SK-N-SH (cell line): ENCODE results near the gene CSRNP3. TPM values are rescaled to one million over a fixed set of nuclear protein-coding genes. Genes with fewer than 3 reads are reported as not detected.

ENCODE experiments used
- CTCF ChIA-PET: fragments of 300-600, 350-600 bp; formaldehyde crosslinking; extraction: SDS; loops from one replicate; lab custom pipeline; 2021; lab: Yijun Ruan, JAX
- POLR2A ChIA-PET: fragments of 350-600 bp; sonication (Branson Sonifier 250); formaldehyde crosslinking; extraction: SDS; loops from one replicate; lab custom pipeline; 2020; ENCODE audit warnings: antibody characterized with exemption, inconsistent platforms; lab: Yijun Ruan, JAX
- DNase-seq: peaks from one replicate; pipeline ENCODE4 v3.0.0; 2012
- H2AFZ ChIP-seq: fragments of 200-600 bp; sonication (generic); 2 replicates; pipeline ENCODE4 v1.8.1; 2016; ENCODE audit warnings: antibody characterized with exemption, mild to moderate bottlenecking, low read depth
- H3F3A ChIP-seq: fragments of 200-600 bp; sonication (generic); replicated peaks from 2 replicates; pipeline ENCODE3; 2016; ENCODE audit warnings: antibody characterized with exemption, mild to moderate bottlenecking; ENCODE audit not compliant: insufficient read depth
- H3K27ac ChIP-seq, 2 experiments: fragments of 200-500 bp in 1 of 2; fragments of 200-600 bp in 1 of 2; sonication (Bioruptor generic) in 1 of 2; sonication (generic), shearing (Covaris generic) in 1 of 2; 2 replicates each; pipeline versions ENCODE4 v1.5.1 to v1.6.1; 2014 to 2016; ENCODE audit warnings: low read depth in 2 of 2, inconsistent platforms in 1 of 2, low read length in 1 of 2, mild to moderate bottlenecking in 1 of 2, mixed read lengths in 1 of 2
- H3K27me3 ChIP-seq: fragments of 200-600 bp; sonication (generic), shearing (Covaris generic); 2 replicates; pipeline ENCODE4 v1.6.1; 2016; ENCODE audit warnings: mixed run types; ENCODE audit not compliant: insufficient read depth
- H3K36me3 ChIP-seq, 2 experiments: fragments of 200-500 bp in 1 of 2; fragments of 200-600 bp in 1 of 2; sonication (Bioruptor generic) in 1 of 2; sonication (generic) in 1 of 2; replicated peaks in 1 of 2; 2 replicates each; pipeline versions ENCODE3 to v1.5.1; 2014 to 2016; ENCODE audit warnings: low read length in 1 of 2, mild to moderate bottlenecking in 1 of 2; ENCODE audit not compliant: insufficient read depth in 2 of 2, control insufficient read depth in 1 of 2
- H3K4me1 ChIP-seq, 2 experiments: fragments of 200-500 bp in 1 of 2; fragments of 200-600 bp in 1 of 2; sonication (Bioruptor generic) in 1 of 2; sonication (generic), shearing (Covaris generic) in 1 of 2; 2 replicates each; pipeline versions ENCODE4 v1.5.1 to v1.6.1; 2014 to 2016; ENCODE audit warnings: low read depth in 1 of 2, low read length in 1 of 2, mixed run types in 1 of 2; ENCODE audit not compliant: insufficient read depth in 2 of 2, control insufficient read depth in 1 of 2
- H3K4me2 ChIP-seq: fragments of 200-600 bp; sonication (generic), shearing (Covaris generic); 2 replicates; pipeline ENCODE4 v1.6.1; 2017; ENCODE audit warnings: mixed run types
- H3K4me3 ChIP-seq, 2 experiments: fragments of 200-500 bp in 1 of 2; fragments of 200-600 bp in 1 of 2; sonication (Bioruptor generic) in 1 of 2; sonication (generic), shearing (Covaris generic) in 1 of 2; 2 replicates each; pipeline versions ENCODE4 v1.5.1 to v1.8.1; 2014 to 2016; ENCODE audit warnings: low read depth in 2 of 2, inconsistent platforms in 1 of 2, low read length in 1 of 2, mild to moderate bottlenecking in 1 of 2, mixed read lengths in 1 of 2, moderate library complexity in 1 of 2
- H3K79me2 ChIP-seq: fragments of 200-600 bp; sonication (generic); 2 replicates; pipeline ENCODE4 v1.8.1; 2017; ENCODE audit warnings: mild to moderate bottlenecking; ENCODE audit not compliant: insufficient read depth
- H3K9ac ChIP-seq: fragments of 200-600 bp; sonication (generic); 2 replicates; pipeline ENCODE4 v1.6.1; 2017; ENCODE audit warnings: mixed run types
- H3K9me2 ChIP-seq: fragments of 200-600 bp; sonication (generic); 2 replicates; pipeline ENCODE4 v1.6.1; 2017; ENCODE audit warnings: mixed run types
- H3K9me3 ChIP-seq: fragments of 200-600 bp; sonication (generic); 2 replicates; pipeline ENCODE4 v1.6.1; 2017; ENCODE audit warnings: mixed run types, mild to moderate bottlenecking, moderate library complexity
- H4K20me1 ChIP-seq: fragments of 200-600 bp; sonication (generic); 2 replicates; pipeline ENCODE4 v1.6.1; 2017; ENCODE audit warnings: mild to moderate bottlenecking, mixed run types; ENCODE audit not compliant: insufficient read depth
- EZH2phosphoT487 ChIP-seq: fragments of 200-600 bp; sonication (generic); IDR thresholded peaks from 2 replicates; pipeline ENCODE4 v1.6.1; 2017; ENCODE audit warnings: low read depth, mixed run types, mild to moderate bottlenecking, antibody characterized with exemption, moderate library complexity, borderline replicate concordance
- MXI1 ChIP-seq: IDR thresholded peaks from 2 replicates; pipeline ENCODE4 v1.6.1; 2012; ENCODE audit warnings: mild to moderate bottlenecking, low read depth, low read length, improper control_type of control experiment
- NFIC ChIP-seq: IDR thresholded peaks from 2 replicates; pipeline ENCODE4 v1.4.0; 2012; ENCODE audit warnings: borderline replicate concordance
- NRF1 ChIP-seq: IDR thresholded peaks from 2 replicates; pipeline ENCODE4 v1.6.1; 2012; ENCODE audit warnings: low read depth, mild to moderate bottlenecking, low read length
- RCOR1 ChIP-seq: fragments of 150-350 bp; IDR thresholded peaks from 2 replicates; pipeline ENCODE4 v1.6.1; 2017; ENCODE audit warnings: antibody characterized with exemption, low read length
- RFX5 ChIP-seq: IDR thresholded peaks from 2 replicates; pipeline ENCODE4 v1.6.1; 2012; ENCODE audit warnings: mild to moderate bottlenecking, improper control_type of control experiment, low read length
- RXRA ChIP-seq: IDR thresholded peaks from 2 replicates; pipeline ENCODE4 v1.4.0; 2012; ENCODE audit warnings: low read depth, mild to moderate bottlenecking, borderline replicate concordance
- TCF12 ChIP-seq: IDR thresholded peaks from 2 replicates; pipeline ENCODE4 v1.4.0; 2012
- TEAD4 ChIP-seq: IDR thresholded peaks from 2 replicates; pipeline ENCODE4 v1.4.0; 2012; ENCODE audit warnings: mild to moderate bottlenecking, borderline replicate concordance; ENCODE audit not compliant: insufficient read depth
- WGBS: methylation state at CpG from one replicate; pipeline ENCODE4 v1.1.6; 2017; ENCODE audit warnings: low lambda C conversion rate; 5-methylcytosine and 5-hydroxymethylcytosine counted together
- polyA plus RNA-seq, 3 experiments: library from polyadenylated mRNA; depleted of rRNA; stranded (reverse); fragments of >200 nt; gene quantifications; 2 replicates each; pipeline ENCODE4 v1.2.3, GENCODE V29; 2012
- TF ChIP-seq, protein P1 (sequence below): fragments of 200-600 bp; sonication (generic); IDR thresholded peaks from 2 replicates; pipeline ENCODE4 v1.6.1; 2017; ENCODE audit warnings: antibody characterized with exemption, mild to moderate bottlenecking, moderate library complexity
- TF ChIP-seq, protein P2 (sequence below): IDR thresholded peaks from 2 replicates; pipeline ENCODE4 v1.6.1; 2012; ENCODE audit warnings: mild to moderate bottlenecking, low read depth, low read length, moderate library complexity
- TF ChIP-seq, protein P3 (sequence below): IDR thresholded peaks from 2 replicates; pipeline ENCODE4 v1.4.0; 2012; ENCODE audit warnings: low read depth, borderline replicate concordance

CSRNP3 gene
- polyA plus RNA-seq, 1 of the 3 experiments (the other 2 are of a cell fraction) = 1.0 TPM

DNA sequence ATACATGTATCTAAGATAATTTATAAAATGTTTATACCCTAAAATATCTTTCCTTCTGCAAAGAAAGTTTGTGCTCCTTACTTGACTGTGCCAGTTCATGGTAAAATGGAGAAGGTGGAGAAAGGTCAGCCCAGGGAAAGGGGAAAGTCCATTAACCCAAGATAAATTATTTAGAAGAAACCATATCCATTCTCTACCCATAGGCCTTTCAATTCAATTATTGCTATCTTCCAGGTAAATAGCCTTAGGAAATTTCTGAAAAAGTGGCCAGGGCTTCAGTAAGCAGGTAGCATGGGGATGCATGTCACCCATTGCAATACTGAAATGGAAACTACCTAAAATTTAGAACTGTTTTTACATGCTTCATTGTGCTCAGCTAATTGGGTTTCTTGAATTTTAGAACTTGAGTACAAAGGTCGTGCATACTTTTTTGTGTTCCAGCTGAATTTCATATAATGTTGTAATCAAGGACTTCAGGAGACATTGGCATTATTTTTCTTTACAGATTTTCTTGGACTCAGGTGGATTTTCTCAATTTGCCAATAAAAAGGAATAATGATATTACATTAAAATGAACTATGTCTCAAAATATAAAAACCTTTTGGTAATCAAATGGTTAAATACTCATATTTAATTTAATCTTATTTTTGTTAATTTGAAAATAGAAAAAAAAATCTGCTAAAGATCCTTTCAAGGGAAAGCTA, 124.9 kb downstream of the CSRNP3 start:
- no peak for DNase-seq
- Histone ChIP-seq H2AFZ (no peak overlapping the region), H3K79me2 (no peaks in the 10 kb centered on the region), H3K9me2 (no peaks in the 10 kb centered on the region), H3F3A (no peaks in the 10 kb centered on the region), H3K27ac (no peak overlapping the region), H3K36me3 (peaks cover 6 to 25% of the 10 kb centered on the region in 2 experiments), H4K20me1 (no peaks in the 10 kb centered on the region), H3K9ac (no peak overlapping the region), H3K9me3 (no peaks in the 10 kb centered on the region), H3K4me3 (no peak overlapping the region), H3K27me3 (no peaks in the 10 kb centered on the region), H3K4me2 (no peak overlapping the region), H3K4me1 (no peaks in the 10 kb centered on the region)
- 71% methylated on average over 1 of the region's 1 CpG for WGBS
- TF ChIP-seq RFX5 (no peak), MXI1 (no peak), TCF12 (no peak), EZH2phosphoT487 (no peak)
- TF ChIP-seq, protein P1, sequence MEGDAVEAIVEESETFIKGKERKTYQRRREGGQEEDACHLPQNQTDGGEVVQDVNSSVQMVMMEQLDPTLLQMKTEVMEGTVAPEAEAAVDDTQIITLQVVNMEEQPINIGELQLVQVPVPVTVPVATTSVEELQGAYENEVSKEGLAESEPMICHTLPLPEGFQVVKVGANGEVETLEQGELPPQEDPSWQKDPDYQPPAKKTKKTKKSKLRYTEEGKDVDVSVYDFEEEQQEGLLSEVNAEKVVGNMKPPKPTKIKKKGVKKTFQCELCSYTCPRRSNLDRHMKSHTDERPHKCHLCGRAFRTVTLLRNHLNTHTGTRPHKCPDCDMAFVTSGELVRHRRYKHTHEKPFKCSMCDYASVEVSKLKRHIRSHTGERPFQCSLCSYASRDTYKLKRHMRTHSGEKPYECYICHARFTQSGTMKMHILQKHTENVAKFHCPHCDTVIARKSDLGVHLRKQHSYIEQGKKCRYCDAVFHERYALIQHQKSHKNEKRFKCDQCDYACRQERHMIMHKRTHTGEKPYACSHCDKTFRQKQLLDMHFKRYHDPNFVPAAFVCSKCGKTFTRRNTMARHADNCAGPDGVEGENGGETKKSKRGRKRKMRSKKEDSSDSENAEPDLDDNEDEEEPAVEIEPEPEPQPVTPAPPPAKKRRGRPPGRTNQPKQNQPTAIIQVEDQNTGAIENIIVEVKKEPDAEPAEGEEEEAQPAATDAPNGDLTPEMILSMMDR = no peak
- ChIA-PET CTCF (no interaction called here), POLR2A (no interaction called here)

DNA sequence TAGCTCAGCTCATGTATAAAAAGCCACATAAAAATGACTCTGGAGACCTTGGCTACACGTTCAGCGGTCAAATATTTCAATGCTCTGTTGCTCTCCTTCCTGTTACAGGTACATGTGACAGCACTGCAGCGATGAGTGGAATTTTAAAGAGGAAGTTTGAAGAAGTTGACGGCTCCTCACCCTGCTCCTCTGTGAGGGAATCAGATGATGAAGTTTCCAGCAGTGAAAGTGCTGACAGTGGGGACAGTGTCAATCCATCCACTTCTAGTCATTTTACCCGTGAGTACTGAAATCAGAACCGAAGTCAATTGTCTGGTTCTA, 125.4 kb downstream of the CSRNP3 start:
- POLR2A ChIA-PET = no interaction called here
- H3K4me3 ChIP-seq = no peak overlapping the region

More for the DNA sequence above, 125.4 kb downstream of the CSRNP3 start:
- no peaks in the 10 kb centered on the region for H3K9me3 ChIP-seq
- no peaks in the 10 kb centered on the region for H3K9me2 ChIP-seq
- DNase-seq = no peak
- no peaks in the 10 kb centered on the region for H3K79me2 ChIP-seq
- 78% methylated on average over 6 of the region's 6 CpGs for WGBS
- TF ChIP-seq NFIC (no peak), TCF12 (no peak), RXRA (no peak), RCOR1 (no peak), TEAD4 (no peak), NRF1 (no peak), MXI1 (no peak), EZH2phosphoT487 (no peak)
- TF ChIP-seq, protein P2, sequence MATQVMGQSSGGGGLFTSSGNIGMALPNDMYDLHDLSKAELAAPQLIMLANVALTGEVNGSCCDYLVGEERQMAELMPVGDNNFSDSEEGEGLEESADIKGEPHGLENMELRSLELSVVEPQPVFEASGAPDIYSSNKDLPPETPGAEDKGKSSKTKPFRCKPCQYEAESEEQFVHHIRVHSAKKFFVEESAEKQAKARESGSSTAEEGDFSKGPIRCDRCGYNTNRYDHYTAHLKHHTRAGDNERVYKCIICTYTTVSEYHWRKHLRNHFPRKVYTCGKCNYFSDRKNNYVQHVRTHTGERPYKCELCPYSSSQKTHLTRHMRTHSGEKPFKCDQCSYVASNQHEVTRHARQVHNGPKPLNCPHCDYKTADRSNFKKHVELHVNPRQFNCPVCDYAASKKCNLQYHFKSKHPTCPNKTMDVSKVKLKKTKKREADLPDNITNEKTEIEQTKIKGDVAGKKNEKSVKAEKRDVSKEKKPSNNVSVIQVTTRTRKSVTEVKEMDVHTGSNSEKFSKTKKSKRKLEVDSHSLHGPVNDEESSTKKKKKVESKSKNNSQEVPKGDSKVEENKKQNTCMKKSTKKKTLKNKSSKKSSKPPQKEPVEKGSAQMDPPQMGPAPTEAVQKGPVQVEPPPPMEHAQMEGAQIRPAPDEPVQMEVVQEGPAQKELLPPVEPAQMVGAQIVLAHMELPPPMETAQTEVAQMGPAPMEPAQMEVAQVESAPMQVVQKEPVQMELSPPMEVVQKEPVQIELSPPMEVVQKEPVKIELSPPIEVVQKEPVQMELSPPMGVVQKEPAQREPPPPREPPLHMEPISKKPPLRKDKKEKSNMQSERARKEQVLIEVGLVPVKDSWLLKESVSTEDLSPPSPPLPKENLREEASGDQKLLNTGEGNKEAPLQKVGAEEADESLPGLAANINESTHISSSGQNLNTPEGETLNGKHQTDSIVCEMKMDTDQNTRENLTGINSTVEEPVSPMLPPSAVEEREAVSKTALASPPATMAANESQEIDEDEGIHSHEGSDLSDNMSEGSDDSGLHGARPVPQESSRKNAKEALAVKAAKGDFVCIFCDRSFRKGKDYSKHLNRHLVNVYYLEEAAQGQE = no peak
- TF ChIP-seq, protein P3, sequence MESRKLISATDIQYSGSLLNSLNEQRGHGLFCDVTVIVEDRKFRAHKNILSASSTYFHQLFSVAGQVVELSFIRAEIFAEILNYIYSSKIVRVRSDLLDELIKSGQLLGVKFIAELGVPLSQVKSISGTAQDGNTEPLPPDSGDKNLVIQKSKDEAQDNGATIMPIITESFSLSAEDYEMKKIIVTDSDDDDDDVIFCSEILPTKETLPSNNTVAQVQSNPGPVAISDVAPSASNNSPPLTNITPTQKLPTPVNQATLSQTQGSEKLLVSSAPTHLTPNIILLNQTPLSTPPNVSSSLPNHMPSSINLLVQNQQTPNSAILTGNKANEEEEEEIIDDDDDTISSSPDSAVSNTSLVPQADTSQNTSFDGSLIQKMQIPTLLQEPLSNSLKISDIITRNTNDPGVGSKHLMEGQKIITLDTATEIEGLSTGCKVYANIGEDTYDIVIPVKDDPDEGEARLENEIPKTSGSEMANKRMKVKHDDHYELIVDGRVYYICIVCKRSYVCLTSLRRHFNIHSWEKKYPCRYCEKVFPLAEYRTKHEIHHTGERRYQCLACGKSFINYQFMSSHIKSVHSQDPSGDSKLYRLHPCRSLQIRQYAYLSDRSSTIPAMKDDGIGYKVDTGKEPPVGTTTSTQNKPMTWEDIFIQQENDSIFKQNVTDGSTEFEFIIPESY = no peak
- TF ChIP-seq, protein P1 = no peak
- CTCF ChIA-PET = no interaction called here
- no peak overlapping the region for H3K27ac ChIP-seq
- no peak overlapping the region for H3K9ac ChIP-seq
- H3K27me3 ChIP-seq = no peaks in the 10 kb centered on the region
- H3K36me3 ChIP-seq = peaks cover 6 to 25% of the 10 kb centered on the region in 2 experiments
- no peak overlapping the region for H2AFZ ChIP-seq
- H3K4me2 ChIP-seq = no peak overlapping the region
- no peaks in the 10 kb centered on the region for H3F3A ChIP-seq
- no peaks in the 10 kb centered on the region for H4K20me1 ChIP-seq
- H3K4me1 ChIP-seq = no peaks in the 10 kb centered on the region
